K562 (cell line): ENCODE measurements around the gene LAMTOR5. TPM values are rescaled to one million over a fixed set of nuclear protein-coding genes. Genes with fewer than 3 reads are reported as not detected.

ENCODE experiments used
- ARID1B ChIP-seq: fragments of 450-650 bp; IDR thresholded peaks from 2 replicates; pipeline ENCODE4 v1.6.1; 2016; ENCODE audit warnings: antibody characterized with exemption, mild to moderate bottlenecking, inconsistent platforms
- CEBPB ChIP-seq: fragments of 450-650 bp; IDR thresholded peaks from 2 replicates; pipeline ENCODE4 v1.6.1; 2016; ENCODE audit warnings: missing genetic modification characterization, missing compliant biosample characterization
- E4F1 ChIP-seq: fragments of 250-450 bp; sonication (Bioruptor Pico); IDR thresholded peaks from 2 replicates; pipeline ENCODE4 v1.5.0; 2021; ENCODE audit warnings: mild to moderate bottlenecking, borderline replicate concordance
- HDAC2 ChIP-seq: fragments of 450-650 bp; IDR thresholded peaks from 2 replicates; pipeline ENCODE4 v1.6.1; 2016; ENCODE audit warnings: mild to moderate bottlenecking
- IFI16 ChIP-seq: fragments of 250-450 bp; sonication (Bioruptor Pico); IDR thresholded peaks from 2 replicates; pipeline ENCODE4 v2.1.2; 2022; ENCODE audit warnings: mild to moderate bottlenecking, inconsistent platforms
- KDM1A ChIP-seq, 2 experiments: fragments of 450-650 bp; IDR thresholded peaks; 2 replicates each; pipeline ENCODE4 v1.6.1; 2016; ENCODE audit warnings: mild to moderate bottlenecking in 2 of 2
- MCM3 ChIP-seq: fragments of 450-650 bp; IDR thresholded peaks from 2 replicates; pipeline ENCODE4 v1.6.1; 2016
- MEIS2 ChIP-seq: fragments of 450-650 bp; IDR thresholded peaks from 2 replicates; pipeline ENCODE4 v1.6.1; 2014; ENCODE audit warnings: mild to moderate bottlenecking; ENCODE audit not compliant: partially characterized antibody
- NCOA4 ChIP-seq: fragments of 450-650 bp; IDR thresholded peaks from 2 replicates; pipeline ENCODE4 v1.6.1; 2018; ENCODE audit warnings: mild to moderate bottlenecking; ENCODE audit not compliant: partially characterized antibody
- NR2C1 ChIP-seq, 2 experiments: fragments of 450-650 bp; IDR thresholded peaks; 2 replicates each; pipeline ENCODE4 v1.6.1; 2017; ENCODE audit warnings: mild to moderate bottlenecking in 2 of 2, antibody characterized with exemption in 1 of 2, inconsistent platforms in 1 of 2, missing compliant biosample characterization in 1 of 2, missing genetic modification characterization in 1 of 2
- RBM17 ChIP-seq: fragments of 200-400 bp; formaldehyde crosslinking; IDR thresholded peaks from 2 replicates; pipeline ENCODE4 v1.6.1; 2017; ENCODE audit warnings: low read depth, mild to moderate bottlenecking, low read length, borderline replicate concordance
- RCOR1 ChIP-seq, 2 experiments: IDR thresholded peaks; 2 replicates each; pipeline ENCODE4 v1.6.1; 2012; ENCODE audit warnings: low read depth in 2 of 2, low read length in 2 of 2, borderline replicate concordance in 1 of 2, improper control_type of control experiment in 1 of 2
- TAL1 ChIP-seq: fragments of 450-650 bp; IDR thresholded peaks from 2 replicates; pipeline ENCODE4 v1.6.1; 2016; ENCODE audit warnings: mild to moderate bottlenecking
- TEAD1 ChIP-seq, 2 experiments: fragments of 450-650 bp in 1 of 2; sonication (generic) in 1 of 2; formaldehyde crosslinking; IDR thresholded peaks; 2 replicates each; pipeline versions ENCODE4 v1.4.0 to v1.8.0; 2020 to 2022; ENCODE audit warnings: mild to moderate bottlenecking in 2 of 2, missing genetic modification reagents in 1 of 2
- TEAD4 ChIP-seq, 2 experiments: sonication (generic) in 1 of 2; formaldehyde crosslinking in 1 of 2; IDR thresholded peaks; 2 replicates each; pipeline versions ENCODE4 v1.6.1 to v1.8.0; 2012 to 2022; ENCODE audit warnings: borderline replicate concordance in 1 of 2, inconsistent platforms in 1 of 2, low read length in 1 of 2, mild to moderate bottlenecking in 1 of 2, missing genetic modification reagents in 1 of 2
- THAP7 ChIP-seq: fragments of 250-450 bp; sonication (Bioruptor Pico); IDR thresholded peaks from 2 replicates; pipeline ENCODE4 v1.5.0; 2021
- ZMIZ1 ChIP-seq, 2 experiments: fragments of 150-350 bp in 1 of 2; IDR thresholded peaks; 2 replicates each; pipeline ENCODE4 v1.6.1; 2012 to 2016; ENCODE audit warnings: low read depth in 2 of 2, low read length in 2 of 2, mild to moderate bottlenecking in 1 of 2, moderate library complexity in 1 of 2
- ZNF589 ChIP-seq: fragments of 200-800 bp; sonication (Bioruptor generic); IDR thresholded peaks from 2 replicates; pipeline ENCODE4 v1.6.1; 2016; ENCODE audit warnings: low read depth, missing genetic modification characterization, missing compliant biosample characterization
- ZNF655 ChIP-seq: fragments of 250-450 bp; sonication (Bioruptor Pico); IDR thresholded peaks from 2 replicates; pipeline ENCODE4 v1.5.0; 2021
- polyA plus RNA-seq, 8 experiments: library from polyadenylated mRNA; depleted of rRNA in 4 of 8; stranded (reverse) in 5 of 8; unstranded in 3 of 8; fragments of >200 nt; fragmentation: Nextera tagmentation in 2 of 8; fragmentation: Illumina TruSeq in 1 of 8; extraction: Ambion mirVana in 2 of 8; extraction: Trizol in 1 of 8; gene quantifications; 2 replicates each; pipeline versions ENCODE4 v1.2.1 to v1.2.3, GENCODE V29; 2011 to 2014; ENCODE audit warnings: inconsistent platforms in 1 of 8, missing spikeins in 1 of 8
- total RNA-seq, 7 experiments: library from RNA; depleted of rRNA in 6 of 7; stranded (reverse); fragments of >200 nt in 6 of 7; fragmentation: Illumina TruSeq in 2 of 7; extraction: Trizol in 2 of 7; gene quantifications; 2 replicates each; pipeline versions ENCODE4 v1.2.1 to v1.2.3, GENCODE V29; 2011 to 2021; ENCODE audit warnings: low replicate concordance in 1 of 7

Gene LAMTOR5
- total and polyA plus RNA-seq, 9 of the 15 experiments (the other 6 are each of a cell fraction or from before 2014, with no cell fraction given), result 118 to 712 (median 241) TPM

GRCh38 chr1:110403805-110404204 is 3.7 kb downstream of the LAMTOR5 start (continued):
- TF ChIP-seq TAL1 (peak; percentile 39), THAP7 (CRISPR knock-in tag) (no peak), HDAC2 (no peak), RBM17 (no peak), ZNF655 (CRISPR knock-in tag) (no peak), TEAD4 (IDR thresholded peaks at IDR 0.05; ENCODE audit: low read length) (peak; percentile 72), TEAD4 (CRISPR knock-in tag; IDR thresholded peaks at IDR 0.05; ENCODE audit: borderline replicate concordance) (no peak), ZNF589 (CRISPR knock-in tag) (peak; percentile 41; the same call in 1 of the 2 replicates), CEBPB (tag) (no peak), ZMIZ1 (IDR thresholded peaks at IDR 0.05; ENCODE audit: low read depth in 2 of 2, low read length in 2 of 2) (no peak), NR2C1 (IDR thresholded peaks at IDR 0.05) (0 out of 2 replicates have a peak, but pooled peaks have one; percentile 35), NR2C1 (tag; IDR thresholded peaks at IDR 0.05) (peak; percentile 86), NCOA4 (no peak), MEIS2 (peak; percentile 85), TEAD1 (CRISPR knock-in tag; IDR thresholded peaks at IDR 0.05) (peak in 1 of 2 experiments; percentile 31; a peak in 1 of 4 replicates), KDM1A (IDR thresholded peaks at IDR 0.05) (0 out of 4 replicates have a peak, but pooled peaks of 1 of the 2 experiments have one; percentile 16), ARID1B (peak; percentile 69), MCM3 (no peak), RCOR1 (IDR thresholded peaks at IDR 0.05; ENCODE audit: borderline replicate concordance in 1 of 2, low read depth in 2 of 2, low read length in 2 of 2) (0 out of 4 replicates have a peak, but pooled peaks of 1 of the 2 experiments have one; percentile 19), IFI16 (CRISPR knock-in tag) (no peak), E4F1 (CRISPR knock-in tag) (no peak)
